Keratinocyte (primary cell): ENCODE data around the gene SCCPDH. TPM values are rescaled to one million over a fixed set of nuclear protein-coding genes. Genes with fewer than 3 reads are reported as not detected.

Experiments
- DNase-seq: peaks from one replicate; pipeline ENCODE4 v3.0.0-alpha.2; 2011; ENCODE audit warnings: low read depth, missing footprints, low spot score
- FAIRE-seq: peaks from 2 replicates; lab custom pipeline; 2011; peaks lifted over from hg19 to GRCh38; lab: Jason Lieb, UNC
- H2AFZ ChIP-seq: 2 replicates; pipeline ENCODE4 v1.6.0; 2012; ENCODE audit warnings: low read length, control low read depth, inconsistent platforms; ENCODE audit not compliant: control insufficient read depth
- H3K27ac ChIP-seq: 2 replicates; pipeline ENCODE4 v1.5.1; 2011; ENCODE audit warnings: low read length; ENCODE audit not compliant: control insufficient read depth, insufficient read depth
- H3K27me3 ChIP-seq: 3 replicates; pipeline ENCODE4 v1.6.0; 2011; ENCODE audit warnings: low read length; ENCODE audit not compliant: control insufficient read depth, insufficient read depth; ENCODE audit errors: extremely low read depth
- H3K36me3 ChIP-seq, 2 experiments: 2 replicates in 1 of 2; 3 replicates in 1 of 2; pipeline ENCODE4 v1.5.1; 2011; ENCODE audit warnings: low read length in 2 of 2, mild to moderate bottlenecking in 1 of 2; ENCODE audit not compliant: control insufficient read depth in 2 of 2, insufficient read depth in 2 of 2; ENCODE audit errors: extremely low read depth in 1 of 2
- H3K4me1 ChIP-seq: 3 replicates; pipeline ENCODE4 v1.5.1; 2011; ENCODE audit warnings: low read length; ENCODE audit not compliant: control insufficient read depth, insufficient read depth; ENCODE audit errors: extremely low read depth
- H3K4me2 ChIP-seq: 3 replicates; pipeline ENCODE4 v1.6.0; 2011; ENCODE audit warnings: low read depth, low read length; ENCODE audit not compliant: control insufficient read depth, insufficient read depth; ENCODE audit errors: extremely low read depth
- H3K4me3 ChIP-seq, 3 experiments: fragments of 200-600 bp in 1 of 3; sonication (generic) in 1 of 3; 2 replicates in 2 of 3; 3 replicates in 1 of 3; pipeline ENCODE4 v1.5.1; 2011 to 2016; ENCODE audit warnings: low read length in 3 of 3, mild to moderate bottlenecking in 3 of 3, control low read depth in 2 of 3, inconsistent platforms in 1 of 3, low read depth in 1 of 3, mixed read lengths in 1 of 3, mixed run types in 1 of 3, moderate library complexity in 1 of 3; ENCODE audit not compliant: control insufficient read depth in 2 of 3, insufficient read depth in 2 of 3; ENCODE audit errors: extremely low read depth in 1 of 3
- H3K79me2 ChIP-seq: 2 replicates; pipeline ENCODE4 v1.6.0; 2012; ENCODE audit warnings: low read length; ENCODE audit not compliant: control insufficient read depth, insufficient read depth
- H3K9ac ChIP-seq: 3 replicates; pipeline ENCODE4 v1.6.0; 2011; ENCODE audit warnings: low read length; ENCODE audit not compliant: control insufficient read depth, insufficient read depth; ENCODE audit errors: extremely low read depth
- H3K9me1 ChIP-seq: 3 replicates; pipeline ENCODE4 v1.6.0; 2011; ENCODE audit warnings: low read length; ENCODE audit not compliant: control insufficient read depth, insufficient read depth; ENCODE audit errors: extremely low read depth
- H3K9me3 ChIP-seq: 2 replicates; pipeline ENCODE4 v1.5.1; 2012; ENCODE audit warnings: low read depth, low read length; ENCODE audit not compliant: control insufficient read depth
- H4K20me1 ChIP-seq: 3 replicates; pipeline ENCODE4 v1.6.0; 2011; ENCODE audit warnings: low read length; ENCODE audit not compliant: control insufficient read depth, insufficient read depth; ENCODE audit errors: extremely low read depth
- CTCF ChIP-seq, 3 experiments: IDR thresholded peaks in 1 of 3; conservative IDR thresholded peaks in 1 of 3; optimal IDR thresholded peaks in 1 of 3; 2 replicates in 2 of 3; 3 replicates in 1 of 3; pipeline versions ENCODE3 to v1.5.1; 2011; ENCODE audit warnings: low read length in 3 of 3, mild to moderate bottlenecking in 3 of 3, moderate library complexity in 2 of 3, control low read depth in 1 of 3, inconsistent platforms in 1 of 3; ENCODE audit not compliant: insufficient read depth in 2 of 3; ENCODE audit errors: extremely low read depth in 1 of 3
- EZH2 ChIP-seq: IDR thresholded peaks from one replicate; pipeline ENCODE4 v1.6.1; 2012; ENCODE audit warnings: inconsistent platforms, mild to moderate bottlenecking, low read length, moderate library complexity
- dilution Hi-C: fragments of 300-500 bp; cut with MboI; formaldehyde crosslinking; loops from one replicate; pipeline ENCODE4 v1.7.0; 2020; ENCODE audit warnings: low sequenced_read_pairs; ENCODE audit not compliant: extremely low pct_ligation_motif_present
- polyA plus RNA-seq, 5 experiments: library from polyadenylated mRNA; depleted of rRNA in 3 of 5; stranded (reverse) in 3 of 5; stranded (forward) in 1 of 5; unstranded in 1 of 5; fragments of >200 nt; gene quantifications; 1 replicate in 1 of 5; 2 replicates in 3 of 5; 3 replicates in 1 of 5; pipeline versions ENCODE4 v1.2.1 to v1.2.3, GENCODE V29; 2011 to 2012; ENCODE audit warnings: missing spikeins in 2 of 5, low read depth in 1 of 5, low replicate concordance in 1 of 5

Gene SCCPDH
- polyA plus RNA-seq, 1 donor (not counting 4 experiments of a cell fraction or from before 2014, with no cell fraction given) = 4.3 TPM

- no peak for TF ChIP-seq CTCF (optimal IDR thresholded peaks at IDR 0.05 in 1 of 3, IDR thresholded peaks at IDR 0.05 in 1 of 3, conservative IDR thresholded peaks at IDR 0.05 in 1 of 3; ENCODE audit: extremely low read depth in 1 of 3, insufficient read depth in 2 of 3, low read length in 3 of 3)
- no peak for TF ChIP-seq EZH2
- Histone ChIP-seq H3K27me3 (no peaks in the 10 kb centered on the region), H3K4me1 (peaks cover 2% of the 10 kb centered on the region), H2AFZ (no peak overlapping the region), H3K27ac (no peak overlapping the region), H3K4me3 (no peak overlapping the region), H3K9me1 (no peaks in the 10 kb centered on the region), H3K9me3 (no peaks in the 10 kb centered on the region), H3K9ac (no peak overlapping the region), H4K20me1 (no peaks in the 10 kb centered on the region), H3K79me2 (no peaks in the 10 kb centered on the region), H3K36me3 (no peaks in the 10 kb centered on the region), H3K4me2 (no peak overlapping the region)
- DNase-seq = no peak
- dilution Hi-C loops = no loop called here
- FAIRE-seq = no peak
Observed at GRCh38 chr1:246726881-246727280, 2.7 kb downstream of the SCCPDH start.

- no peak overlapping the region for H3K4me3 ChIP-seq
- no peaks in the 10 kb centered on the region for H3K27me3 ChIP-seq
- H4K20me1 ChIP-seq = no peaks in the 10 kb centered on the region
- FAIRE-seq (no peak), DNase-seq (no peak)
- H3K9ac ChIP-seq = no peak overlapping the region
- no peak overlapping the region for H3K4me2 ChIP-seq
- H3K4me1 ChIP-seq = peaks cover 2% of the 10 kb centered on the region
- no peaks in the 10 kb centered on the region for H3K36me3 ChIP-seq
- TF ChIP-seq CTCF (optimal IDR thresholded peaks at IDR 0.05 in 1 of 3, IDR thresholded peaks at IDR 0.05 in 1 of 3, conservative IDR thresholded peaks at IDR 0.05 in 1 of 3; ENCODE audit: extremely low read depth in 1 of 3, insufficient read depth in 2 of 3, low read length in 3 of 3) (no peak), EZH2 (no peak)
- dilution Hi-C loops = no loop called here
- H3K9me3 ChIP-seq = no peaks in the 10 kb centered on the region
- no peak overlapping the region for H2AFZ ChIP-seq
- H3K9me1 ChIP-seq = no peaks in the 10 kb centered on the region
- no peaks in the 10 kb centered on the region for H3K79me2 ChIP-seq
- no peak overlapping the region for H3K27ac ChIP-seq
Observed at GRCh38 chr1:246727594-246727993, 3.4 kb downstream of the SCCPDH start.
